Measurements from ENCODE around the gene PHF20. TPM values are rescaled to one million over a fixed set of nuclear protein-coding genes. Genes with fewer than 3 reads are reported as not detected.
A peak's percentile ranks its signal among the peaks of the same experiment; 100 is the strongest.

The PHF20 gene
- total and polyA plus RNA-seq, 2 of the 13 experiments (the other 11 are each of a cell fraction or from before 2014, with no cell fraction given) = 22.8 to 34.1 TPM

DNA sequence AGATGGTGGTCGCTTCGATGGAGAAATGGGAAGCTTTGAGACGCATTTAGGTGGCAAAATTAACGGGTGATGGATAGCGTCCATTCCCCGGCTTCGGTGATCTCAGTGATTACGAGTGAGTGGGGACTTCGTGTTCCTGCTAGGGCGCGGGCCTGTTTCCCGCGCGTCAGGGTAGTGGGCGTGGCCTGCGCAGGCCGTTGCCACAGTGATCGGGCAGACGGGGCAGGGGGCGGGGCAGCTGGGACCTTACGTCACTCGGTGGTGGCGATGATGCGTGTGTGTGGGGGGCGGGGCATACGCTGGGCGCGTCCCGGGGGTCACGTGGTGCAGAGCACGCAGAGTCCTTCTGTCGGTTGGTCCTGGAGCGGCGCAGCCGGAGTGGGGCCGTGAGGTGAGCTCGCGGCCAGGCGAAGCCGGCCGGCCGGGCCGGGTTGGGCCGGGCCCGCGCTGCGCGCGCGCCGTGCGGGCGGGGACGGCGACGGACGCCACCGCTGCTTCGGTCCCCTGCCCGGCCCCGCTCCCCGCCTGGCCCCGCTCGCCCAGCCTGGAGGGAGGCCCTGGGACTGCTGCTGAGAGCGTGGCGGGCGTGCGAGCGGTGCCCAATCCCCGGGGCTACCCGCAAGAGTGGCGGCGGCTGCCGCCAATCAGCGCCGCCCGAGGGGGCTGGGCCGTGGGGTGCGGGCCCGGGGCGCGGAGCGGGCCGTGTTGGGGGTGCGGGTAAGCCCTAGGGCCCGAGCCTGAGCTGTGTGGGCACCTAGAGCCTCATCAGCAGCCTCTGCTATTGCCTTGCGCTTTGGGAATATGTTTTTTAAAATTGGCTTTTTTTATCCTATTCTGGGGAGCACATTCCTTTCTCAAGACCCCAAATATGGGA lies at the start of gene PHF20 (continued):
- TF ChIP-seq, protein P1, sequence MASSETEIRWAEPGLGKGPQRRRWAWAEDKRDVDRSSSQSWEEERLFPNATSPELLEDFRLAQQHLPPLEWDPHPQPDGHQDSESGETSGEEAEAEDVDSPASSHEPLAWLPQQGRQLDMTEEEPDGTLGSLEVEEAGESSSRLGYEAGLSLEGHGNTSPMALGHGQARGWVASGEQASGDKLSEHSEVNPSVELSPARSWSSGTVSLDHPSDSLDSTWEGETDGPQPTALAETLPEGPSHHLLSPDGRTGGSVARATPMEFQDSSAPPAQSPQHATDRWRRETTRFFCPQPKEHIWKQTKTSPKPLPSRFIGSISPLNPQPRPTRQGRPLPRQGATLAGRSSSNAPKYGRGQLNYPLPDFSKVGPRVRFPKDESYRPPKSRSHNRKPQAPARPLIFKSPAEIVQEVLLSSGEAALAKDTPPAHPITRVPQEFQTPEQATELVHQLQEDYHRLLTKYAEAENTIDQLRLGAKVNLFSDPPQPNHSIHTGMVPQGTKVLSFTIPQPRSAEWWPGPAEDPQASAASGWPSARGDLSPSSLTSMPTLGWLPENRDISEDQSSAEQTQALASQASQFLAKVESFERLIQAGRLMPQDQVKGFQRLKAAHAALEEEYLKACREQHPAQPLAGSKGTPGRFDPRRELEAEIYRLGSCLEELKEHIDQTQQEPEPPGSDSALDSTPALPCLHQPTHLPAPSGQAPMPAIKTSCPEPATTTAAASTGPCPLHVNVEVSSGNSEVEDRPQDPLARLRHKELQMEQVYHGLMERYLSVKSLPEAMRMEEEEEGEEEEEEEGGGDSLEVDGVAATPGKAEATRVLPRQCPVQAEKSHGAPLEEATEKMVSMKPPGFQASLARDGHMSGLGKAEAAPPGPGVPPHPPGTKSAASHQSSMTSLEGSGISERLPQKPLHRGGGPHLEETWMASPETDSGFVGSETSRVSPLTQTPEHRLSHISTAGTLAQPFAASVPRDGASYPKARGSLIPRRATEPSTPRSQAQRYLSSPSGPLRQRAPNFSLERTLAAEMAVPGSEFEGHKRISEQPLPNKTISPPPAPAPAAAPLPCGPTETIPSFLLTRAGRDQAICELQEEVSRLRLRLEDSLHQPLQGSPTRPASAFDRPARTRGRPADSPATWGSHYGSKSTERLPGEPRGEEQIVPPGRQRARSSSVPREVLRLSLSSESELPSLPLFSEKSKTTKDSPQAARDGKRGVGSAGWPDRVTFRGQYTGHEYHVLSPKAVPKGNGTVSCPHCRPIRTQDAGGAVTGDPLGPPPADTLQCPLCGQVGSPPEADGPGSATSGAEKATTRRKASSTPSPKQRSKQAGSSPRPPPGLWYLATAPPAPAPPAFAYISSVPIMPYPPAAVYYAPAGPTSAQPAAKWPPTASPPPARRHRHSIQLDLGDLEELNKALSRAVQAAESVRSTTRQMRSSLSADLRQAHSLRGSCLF (CRISPR knock-in tag; IDR thresholded peaks at IDR 0.05; ENCODE audit: borderline replicate concordance) = no peak; the same call in 1 of the 2 replicates
- TF ChIP-seq ZNF230 (CRISPR knock-in tag; IDR thresholded peaks at IDR 0.05) (peak; percentile 98), AHR (CRISPR knock-in tag; IDR thresholded peaks at IDR 0.05) (peak; percentile 97), ADNP (CRISPR knock-in tag; IDR thresholded peaks at IDR 0.05) (no peak), HNF4A (CRISPR knock-in tag; IDR thresholded peaks at IDR 0.05) (no peak), ZNF570 (CRISPR knock-in tag; IDR thresholded peaks at IDR 0.05; ENCODE audit: borderline replicate concordance) (0 out of 2 replicates have a peak, but pooled peaks have one; percentile 90), KAT2B (IDR thresholded peaks at IDR 0.05; ENCODE audit: borderline replicate concordance, low read depth, low read length) (no peak), ZNF782 (CRISPR knock-in tag; IDR thresholded peaks at IDR 0.05; ENCODE audit: borderline replicate concordance) (no peak), MXD4 (CRISPR knock-in tag; IDR thresholded peaks at IDR 0.05) (peak; percentile 89), ZC3H4 (CRISPR knock-in tag; IDR thresholded peaks at IDR 0.05; ENCODE audit: borderline replicate concordance) (peak; percentile 70; the same call in 1 of the 2 replicates), NCOA2 (CRISPR knock-in tag; IDR thresholded peaks at IDR 0.05) (peak; percentile 59)
- TF ChIP-seq, protein P2, sequence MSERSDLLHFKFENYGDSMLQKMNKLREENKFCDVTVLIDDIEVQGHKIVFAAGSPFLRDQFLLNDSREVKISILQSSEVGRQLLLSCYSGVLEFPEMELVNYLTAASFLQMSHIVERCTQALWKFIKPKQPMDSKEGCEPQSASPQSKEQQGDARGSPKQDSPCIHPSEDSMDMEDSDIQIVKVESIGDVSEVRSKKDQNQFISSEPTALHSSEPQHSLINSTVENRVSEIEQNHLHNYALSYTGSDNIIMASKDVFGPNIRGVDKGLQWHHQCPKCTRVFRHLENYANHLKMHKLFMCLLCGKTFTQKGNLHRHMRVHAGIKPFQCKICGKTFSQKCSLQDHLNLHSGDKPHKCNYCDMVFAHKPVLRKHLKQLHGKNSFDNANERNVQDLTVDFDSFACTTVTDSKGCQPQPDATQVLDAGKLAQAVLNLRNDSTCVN (CRISPR knock-in tag; IDR thresholded peaks at IDR 0.05; ENCODE audit: borderline replicate concordance) = peak; percentile 85
- TF ChIP-seq, protein P3, sequence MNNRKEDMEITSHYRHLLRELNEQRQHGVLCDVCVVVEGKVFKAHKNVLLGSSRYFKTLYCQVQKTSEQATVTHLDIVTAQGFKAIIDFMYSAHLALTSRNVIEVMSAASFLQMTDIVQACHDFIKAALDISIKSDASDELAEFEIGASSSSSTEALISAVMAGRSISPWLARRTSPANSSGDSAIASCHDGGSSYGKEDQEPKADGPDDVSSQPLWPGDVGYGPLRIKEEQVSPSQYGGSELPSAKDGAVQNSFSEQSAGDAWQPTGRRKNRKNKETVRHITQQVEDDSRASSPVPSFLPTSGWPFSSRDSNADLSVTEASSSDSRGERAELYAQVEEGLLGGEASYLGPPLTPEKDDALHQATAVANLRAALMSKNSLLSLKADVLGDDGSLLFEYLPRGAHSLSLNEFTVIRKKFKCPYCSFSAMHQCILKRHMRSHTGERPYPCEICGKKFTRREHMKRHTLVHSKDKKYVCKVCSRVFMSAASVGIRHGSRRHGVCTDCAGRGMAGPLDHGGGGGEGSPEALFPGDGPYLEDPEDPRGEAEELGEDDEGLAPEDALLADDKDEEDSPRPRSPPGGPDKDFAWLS (CRISPR knock-in tag; IDR thresholded peaks at IDR 0.05; ENCODE audit: borderline replicate concordance) = no peak
